GM12878 (cell line): ENCODE measurements around the gene GABBR2. TPM values are rescaled to one million over a fixed set of nuclear protein-coding genes. Genes with fewer than 3 reads are reported as not detected.

Experiments used
- ATAC-seq: fragments of 200-7000 bp; cut with Tn5 transposase; 3 replicates; pipeline ENCODE4 v1.9.1; 2020; ENCODE audit warnings: mild to moderate bottlenecking, moderate library complexity
- BruUV-seq: library from RNA; stranded (reverse); fragments of 400-500 nt; replicated peaks from 2 replicates; lab custom pipeline; 2021; lab: Mats Ljungman, UMichigan
- CTCF ChIA-PET: fragments of 300-600 bp; sonication (Branson Sonifier 250); formaldehyde crosslinking; extraction: SDS; loops from one replicate; lab custom pipeline; 2021; ENCODE audit warnings: inconsistent platforms; lab: Yijun Ruan, JAX
- POLR2A ChIA-PET: fragments of 350-600 bp; formaldehyde crosslinking; extraction: SDS; loops from one replicate; lab custom pipeline; 2021; ENCODE audit warnings: inconsistent platforms; lab: Charles Lee
- RAD21 ChIA-PET: fragments of 300-600 bp; sonication (Branson Sonifier 250); formaldehyde crosslinking; loops from one replicate; lab custom pipeline; 2023; ENCODE audit warnings: antibody characterized with exemption; ENCODE audit not compliant: unreplicated experiment; lab: Charles Lee
- SMC1A ChIA-PET: fragments of 300-600 bp; sonication (Branson Sonifier 250); formaldehyde crosslinking; loops from one replicate; lab custom pipeline; 2023; ENCODE audit not compliant: unreplicated experiment, uncharacterized antibody; lab: Charles Lee
- DNase-seq: peaks from one replicate; pipeline ENCODE4 v3.0.0-alpha.2; 2011; ENCODE audit warnings: low read depth, low spot score
- FAIRE-seq: peaks from 3 replicates; lab custom pipeline; 2011; peaks lifted over from hg19 to GRCh38; lab: Jason Lieb, UNC
- H2AFZ ChIP-seq: 2 replicates; pipeline ENCODE4 v1.6.0; 2011; ENCODE audit warnings: low read depth, low read length, control low read depth; ENCODE audit not compliant: control insufficient read depth
- H3K27ac ChIP-seq: 2 replicates; pipeline ENCODE4 v1.5.1; 2011; ENCODE audit warnings: control low read depth; ENCODE audit not compliant: control insufficient read depth, insufficient read depth
- H3K27me3 ChIP-seq, 2 experiments: replicated peaks in 1 of 2; 2 replicates each; pipeline versions ENCODE4 v1.6.0 to v1.6.1; 2011; ENCODE audit warnings: low read length in 1 of 2; ENCODE audit not compliant: control insufficient read depth in 2 of 2, insufficient read depth in 2 of 2
- H3K36me3 ChIP-seq, 2 experiments: 2 replicates each; pipeline ENCODE4 v1.5.1; 2011; ENCODE audit warnings: low read length in 1 of 2; ENCODE audit not compliant: control insufficient read depth in 2 of 2, insufficient read depth in 2 of 2
- H3K4me1 ChIP-seq: 2 replicates; pipeline ENCODE4 v1.6.1; 2011; ENCODE audit warnings: mild to moderate bottlenecking, low read length, moderate library complexity, mixed read lengths; ENCODE audit not compliant: control insufficient read depth, insufficient read depth
- H3K4me2 ChIP-seq: 2 replicates; pipeline ENCODE4 v1.6.0; 2011; ENCODE audit warnings: control low read depth; ENCODE audit not compliant: control insufficient read depth, insufficient read depth
- H3K4me3 ChIP-seq: fragments of 200-600 bp; sonication (generic); 2 replicates; pipeline ENCODE4 v1.5.1; 2016
- H3K79me2 ChIP-seq: 2 replicates; pipeline ENCODE4 v1.6.0; 2011; ENCODE audit warnings: low read length; ENCODE audit not compliant: control insufficient read depth, insufficient read depth
- H3K9ac ChIP-seq: 2 replicates; pipeline ENCODE4 v1.8.0; 2011; ENCODE audit warnings: low read length, control low read depth, mixed read lengths; ENCODE audit not compliant: control insufficient read depth, insufficient read depth
- H3K9me3 ChIP-seq: replicated peaks from 3 replicates; pipeline ENCODE4 v1.5.1; 2011; ENCODE audit warnings: mild to moderate bottlenecking, low read length; ENCODE audit not compliant: control insufficient read depth, insufficient read depth
- H4K20me1 ChIP-seq: 2 replicates; pipeline ENCODE4 v1.6.0; 2011; ENCODE audit not compliant: control insufficient read depth, insufficient read depth
- BHLHE40 ChIP-seq, 2 experiments: fragments of 450-650 bp in 1 of 2; IDR thresholded peaks; 2 replicates each; pipeline ENCODE4 v1.6.1; 2011 to 2017; ENCODE audit warnings: low read depth in 2 of 2, borderline replicate concordance in 1 of 2, improper control_type of control experiment in 1 of 2, low read length in 1 of 2, mild to moderate bottlenecking in 1 of 2
- CBX3 ChIP-seq: fragments of 200-600 bp; sonication (generic); IDR thresholded peaks from 2 replicates; pipeline ENCODE4 v1.6.1; 2016; ENCODE audit warnings: low read depth, borderline replicate concordance
- EED ChIP-seq: sonication (generic); IDR thresholded peaks from 2 replicates; pipeline ENCODE4 v1.6.1; 2016; ENCODE audit warnings: antibody characterized with exemption, low read depth
- HDAC2 ChIP-seq: fragments of 200-600 bp; sonication (generic); IDR thresholded peaks from 2 replicates; pipeline ENCODE4 v1.6.1; 2017
- KAT2A ChIP-seq: conservative IDR thresholded peaks from 2 replicates; pipeline ENCODE4 v1.6.1; 2011; ENCODE audit warnings: low read depth, low read length; ENCODE audit not compliant: control insufficient read depth
- NFYA ChIP-seq: IDR thresholded peaks from 2 replicates; pipeline ENCODE4 v1.6.1; 2011; ENCODE audit warnings: low read depth, mild to moderate bottlenecking, low read length, improper control_type of control experiment, borderline replicate concordance
- NFYB ChIP-seq: IDR thresholded peaks from 2 replicates; pipeline ENCODE4 v1.6.1; 2011; ENCODE audit warnings: low read depth, mild to moderate bottlenecking, low read length, improper control_type of control experiment, moderate library complexity; ENCODE audit not compliant: insufficient read depth
- RAD51 ChIP-seq: fragments of 450-650 bp; IDR thresholded peaks from 2 replicates; pipeline ENCODE4 v1.6.1; 2016; ENCODE audit warnings: moderate library complexity, mild to moderate bottlenecking, inconsistent platforms
- RCOR1 ChIP-seq: conservative IDR thresholded peaks from 2 replicates; pipeline ENCODE4 v1.6.1; 2012; ENCODE audit warnings: low read depth, low read length, improper control_type of control experiment
- SMARCA5 ChIP-seq: fragments of 450-650 bp; IDR thresholded peaks from 2 replicates; pipeline ENCODE4 v1.6.1; 2017; ENCODE audit warnings: mild to moderate bottlenecking
- STAT3 ChIP-seq: IDR thresholded peaks from 2 replicates; pipeline ENCODE4 v1.6.1; 2011; ENCODE audit warnings: low read depth, low read length, improper control_type of control experiment
- TARDBP ChIP-seq: IDR thresholded peaks from 2 replicates; pipeline ENCODE4 v1.6.1; 2016; ENCODE audit warnings: borderline replicate concordance
- TCF7 ChIP-seq: IDR thresholded peaks from 2 replicates; pipeline ENCODE4 v1.6.1; 2014; ENCODE audit warnings: antibody characterized with exemption, borderline replicate concordance
- YY1 ChIP-seq: IDR thresholded peaks from 2 replicates; pipeline ENCODE4 v1.6.1; 2011; ENCODE audit warnings: low read depth, mild to moderate bottlenecking, low read length
- ZNF687 ChIP-seq: fragments of 450-650 bp; IDR thresholded peaks from 2 replicates; pipeline ENCODE4 v1.6.1; 2017; ENCODE audit warnings: mild to moderate bottlenecking, moderate library complexity
- WGBS: methylation state at CpG from one replicate; pipeline ENCODE4 v1.1.6; 2016; ENCODE audit warnings: low lambda C conversion rate; ENCODE audit not compliant: insufficient replicate concordance, insufficient coverage; ENCODE audit errors: missing lambda C conversion rate; 5-methylcytosine and 5-hydroxymethylcytosine counted together
- in situ Hi-C: fragments of 300-500 bp; cut with MboI; formaldehyde crosslinking; loops from 9 replicates; pipeline ENCODE4 v1.14.3; 2018; ENCODE audit warnings: mixed read lengths
- intact Hi-C: fragments of 100-400 bp; cut with micrococcal nuclease; formaldehyde crosslinking; loops from one replicate; pipeline ENCODE4 v1.14.2; 2022; ENCODE audit not compliant: unreplicated experiment
- polyA plus RNA-seq, 11 experiments: library from polyadenylated mRNA; depleted of rRNA in 4 of 11; unstranded in 6 of 11; stranded (reverse) in 5 of 11; fragments of >200 nt; fragmentation: Nextera tagmentation in 4 of 11; fragmentation: Illumina TruSeq in 1 of 11; extraction: Ambion mirVana in 4 of 11; extraction: Trizol in 1 of 11; gene quantifications; 1 replicate in 1 of 11; 2 replicates in 10 of 11; pipeline versions ENCODE4 v1.2.1 to v1.2.3, GENCODE V29; 2011 to 2016; ENCODE audit warnings: inconsistent platforms in 2 of 11, missing spikeins in 2 of 11, low read depth in 1 of 11
- total RNA-seq, 4 experiments: library from RNA; depleted of rRNA in 3 of 4; stranded (reverse); fragments of >200 nt in 3 of 4; fragmentation: Illumina TruSeq in 1 of 4; extraction: Trizol in 1 of 4; gene quantifications; 2 replicates each; pipeline versions ENCODE4 v1.2.1 to v1.2.3, GENCODE V29; 2013 to 2021

The GABBR2 gene
- total and polyA plus RNA-seq, 10 of the 15 experiments (the other 5 are each of a cell fraction or from before 2014, with no cell fraction given) = 0.02 to 2.2 (median 0.06) TPM; not detected in 2

GRCh38 chr9:98647236-98647635, 61.5 kb downstream of the GABBR2 start:
- Histone ChIP-seq H3K9me3 (no peaks in the 10 kb centered on the region), H3K79me2 (no peaks in the 10 kb centered on the region), H3K27ac (no peak overlapping the region), H3K36me3 (no peaks in the 10 kb centered on the region), H3K27me3 (peaks cover 0 to 2% of the 10 kb centered on the region in 2 experiments; a peak in 3 of 4 replicates), H3K4me1 (no peaks in the 10 kb centered on the region), H2AFZ (no peak overlapping the region), H3K9ac (no peak overlapping the region), H3K4me2 (no peak overlapping the region), H3K4me3 (no peak overlapping the region), H4K20me1 (no peaks in the 10 kb centered on the region)
- no TSS peak for BruUV-seq
- ATAC-seq (no peak), DNase-seq (no peak), FAIRE-seq (no peak)
- intact Hi-C loops = no loop called here
- POLR2A ChIA-PET = no interaction called here
- SMC1A ChIA-PET = no interaction called here
- RAD21 ChIA-PET = no interaction called here
- in situ Hi-C loops = no loop called here
- 46% methylated on average over 10 of the region's 10 CpGs for WGBS
- CTCF ChIA-PET = no interaction called here
- TF ChIP-seq RCOR1 = no peak
- no peak for TF ChIP-seq STAT3
- no peak for TF ChIP-seq BHLHE40 (IDR thresholded peaks at IDR 0.05; ENCODE audit: borderline replicate concordance in 1 of 2, low read depth in 2 of 2, low read length in 1 of 2)
- no peak for TF ChIP-seq ZNF687
- no peak for TF ChIP-seq YY1
- TF ChIP-seq EED = no peak
- no peak for TF ChIP-seq KAT2A
- no peak for TF ChIP-seq CBX3
- TF ChIP-seq TCF7 = no peak
- no peak for TF ChIP-seq SMARCA5
- no peak for TF ChIP-seq HDAC2
- TF ChIP-seq TARDBP = no peak
- no peak for TF ChIP-seq NFYB
- TF ChIP-seq NFYA = no peak
- no peak for TF ChIP-seq RAD51
